NCI-H1105 treated with DMSO at 0.1 percent for 48 hours (cell line): Measurements from ENCODE around the gene SNX19.

Source experiments
- DNase-seq: peaks from one replicate; lab custom pipeline; 2025; lab: John Stamatoyannopoulos, UW

SNX19 gene

GRCh38 chr11:130905512-130905911 is 10.8 kb downstream of the SNX19 start:
- no peak for DNase-seq

GRCh38 chr11:130904380-130904779 is 11.9 kb downstream of the SNX19 start:
- DNase-seq: no peak

GRCh38 chr11:130902380-130902779 is 13.9 kb downstream of the SNX19 start:
- no peak for DNase-seq

GRCh38 chr11:130899106-130899505 is 17.2 kb downstream of the SNX19 start:
- no peak for DNase-seq

GRCh38 chr11:130897262-130898182 is 18.8 kb downstream of the SNX19 start:
- no peak for DNase-seq

GRCh38 chr11:130894322-130895025 is 21.8 kb downstream of the SNX19 start:
- peak; percentile 87 for DNase-seq

GRCh38 chr11:130892861-130893260 is 23.4 kb downstream of the SNX19 start:
- DNase-seq: peak; percentile 14

- no peak for DNase-seq
Measured at GRCh38 chr11:130891326-130891725, 25.0 kb downstream of the SNX19 start.

GRCh38 chr11:130890039-130890745 is 26.1 kb downstream of the SNX19 start:
- DNase-seq: no peak

GRCh38 chr11:130888790-130889189 is 27.5 kb downstream of the SNX19 start:
- DNase-seq: no peak

- DNase-seq: no peak
Measured at GRCh38 chr11:130886704-130887103, 29.6 kb downstream of the SNX19 start.

- DNase-seq: no peak
Measured at GRCh38 chr11:130882138-130882551, 34.1 kb downstream of the SNX19 start.

- no peak for DNase-seq
Measured at GRCh38 chr11:130881475-130882137, 34.7 kb downstream of the SNX19 start.

- DNase-seq: no peak
Measured at GRCh38 chr11:130879836-130880235, 36.4 kb downstream of the SNX19 start.

- DNase-seq: no peak
Measured at GRCh38 chr11:130876931-130877915, 39.1 kb downstream of the SNX19 start.

GRCh38 chr11:130876100-130876499 is 40.2 kb downstream of the SNX19 start:
- DNase-seq: no peak

GRCh38 chr11:130874955-130875531 is 41.2 kb downstream of the SNX19 start:
- no peak for DNase-seq

- no peak for DNase-seq
Measured at GRCh38 chr11:130874396-130874795, 41.9 kb downstream of the SNX19 start.

GRCh38 chr11:130873761-130874160 is 42.5 kb downstream of the SNX19 start:
- no peak for DNase-seq

- DNase-seq: no peak
Measured at GRCh38 chr11:130872981-130873380, 43.3 kb downstream of the SNX19 start.
